Neuronal stem cell (in vitro differentiated cells): Measurements from ENCODE around the gene SCAF4.

Experiments used
- DNase-seq: peaks from one replicate; pipeline ENCODE4 v3.0.0-alpha.2; 2013; ENCODE audit warnings: low spot score
- H2AFZ ChIP-seq: one replicate; pipeline ENCODE4 v1.6.1; 2013; ENCODE audit warnings: mild to moderate bottlenecking, low read length, inconsistent platforms
- H2AK5ac ChIP-seq: 2 replicates; pipeline ENCODE4 v1.6.1; 2013; ENCODE audit warnings: low read depth, mild to moderate bottlenecking, inconsistent platforms, low read length, moderate library complexity, mixed read lengths
- H2BK120ac ChIP-seq: 2 replicates; pipeline ENCODE4 v1.6.1; 2013; ENCODE audit warnings: low read depth, mild to moderate bottlenecking, inconsistent platforms, low read length, moderate library complexity, mixed read lengths
- H2BK12ac ChIP-seq: one replicate; pipeline ENCODE4 v1.6.1; 2013; ENCODE audit warnings: low read length, inconsistent platforms
- H2BK15ac ChIP-seq: 2 replicates; pipeline ENCODE4 v1.6.1; 2013; ENCODE audit warnings: mild to moderate bottlenecking, low read length, inconsistent platforms, mixed read lengths
- H2BK5ac ChIP-seq: one replicate; pipeline ENCODE4 v1.6.1; 2013; ENCODE audit warnings: inconsistent platforms, mild to moderate bottlenecking, low read length, moderate library complexity
- H3K14ac ChIP-seq: one replicate; pipeline ENCODE4 v1.6.1; 2013; ENCODE audit warnings: low read length, inconsistent platforms
- H3K18ac ChIP-seq: 2 replicates; pipeline ENCODE4 v1.6.1; 2013; ENCODE audit warnings: low read length, inconsistent platforms
- H3K23ac ChIP-seq: 2 replicates; pipeline ENCODE4 v1.6.1; 2013; ENCODE audit warnings: low read depth, mild to moderate bottlenecking, mixed read lengths, low read length, inconsistent platforms; ENCODE audit not compliant: poor library complexity
- H3K27ac ChIP-seq: replicated peaks from 3 replicates; pipeline ENCODE4 v1.5.1; 2013; ENCODE audit warnings: low read length, inconsistent platforms
- H3K27me3 ChIP-seq, 3 experiments: 2 replicates each; pipeline ENCODE4 v1.6.1; 2013; ENCODE audit warnings: low read length in 3 of 3, mild to moderate bottlenecking in 2 of 3, inconsistent platforms in 1 of 3, low read depth in 1 of 3, mixed read lengths in 1 of 3, moderate library complexity in 1 of 3; ENCODE audit not compliant: control insufficient read depth in 3 of 3, insufficient read depth in 3 of 3
- H3K36me3 ChIP-seq, 2 donors: replicated peaks in 1 of 2; 2 replicates each; pipeline ENCODE4 v1.6.1; 2013; ENCODE audit warnings: low read length in 2 of 2; ENCODE audit not compliant: control insufficient read depth in 2 of 2, insufficient read depth in 2 of 2
- H3K4ac ChIP-seq: 2 replicates; pipeline ENCODE4 v1.6.1; 2013; ENCODE audit warnings: inconsistent platforms, mild to moderate bottlenecking, low read length, moderate library complexity
- H3K4me1 ChIP-seq, 2 donors: 1 replicate in 1 of 2; 2 replicates in 1 of 2; pipeline ENCODE4 v1.6.1; 2013; ENCODE audit warnings: low read length in 2 of 2, low read depth in 1 of 2; ENCODE audit not compliant: control insufficient read depth in 2 of 2, insufficient read depth in 1 of 2
- H3K4me2 ChIP-seq: one replicate; pipeline ENCODE4 v1.6.1; 2013; ENCODE audit warnings: mild to moderate bottlenecking, low read length, inconsistent platforms; ENCODE audit not compliant: insufficient read depth, poor library complexity, severe bottlenecking
- H3K4me3 ChIP-seq, 2 donors: 2 replicates each; pipeline ENCODE4 v1.5.1; 2013; ENCODE audit warnings: low read length in 2 of 2, mild to moderate bottlenecking in 2 of 2, inconsistent platforms in 1 of 2, moderate library complexity in 1 of 2
- H3K79me1 ChIP-seq: one replicate; pipeline ENCODE4 v1.6.1; 2013; ENCODE audit warnings: low read depth, mild to moderate bottlenecking, inconsistent platforms, low read length, moderate library complexity
- H3K9ac ChIP-seq: one replicate; pipeline ENCODE4 v1.6.1; 2013; ENCODE audit warnings: mild to moderate bottlenecking, low read depth, low read length, inconsistent platforms; ENCODE audit not compliant: poor library complexity
- H3K9me3 ChIP-seq, 2 donors: replicated peaks in 1 of 2; 2 replicates each; pipeline versions ENCODE3 to v1.6.1; 2013; ENCODE audit warnings: low read length in 2 of 2, mild to moderate bottlenecking in 2 of 2, inconsistent platforms in 1 of 2, low read depth in 1 of 2, mixed read lengths in 1 of 2, moderate library complexity in 1 of 2; ENCODE audit not compliant: control insufficient read depth in 2 of 2, insufficient read depth in 1 of 2
- H4K8ac ChIP-seq: one replicate; pipeline ENCODE4 v1.6.1; 2013; ENCODE audit warnings: low read depth, mild to moderate bottlenecking, inconsistent platforms, low read length, moderate library complexity
- H4K91ac ChIP-seq: one replicate; pipeline ENCODE4 v1.6.1; 2013; ENCODE audit warnings: low read length, low read depth, mild to moderate bottlenecking, inconsistent platforms; ENCODE audit not compliant: poor library complexity
- whole genome bisulfite sequencing, 2 donors: extraction: QIAGEN DNeasy Blood & Tissue Kit; methylation state at CpG; one replicate each; pipeline ENCODE4 v1.1.7; 2013; ENCODE audit warnings: missing lambda C conversion rate in 2 of 2, mixed read lengths in 1 of 2; ENCODE audit not compliant: insufficient read length in 2 of 2, insufficient replicate concordance in 1 of 2; ENCODE audit errors: extremely low coverage in 2 of 2; 5-methylcytosine and 5-hydroxymethylcytosine counted together

SCAF4 gene

GRCh38 chr21:31774031-31774430, 42.1 kb upstream of the SCAF4 start:
- Histone ChIP-seq H2AK5ac (no peak overlapping the region), H3K18ac (no peak overlapping the region), H3K4ac (no peak overlapping the region), H3K9me3 (no peaks in the 10 kb centered on the region), H3K79me1 (no peaks in the 10 kb centered on the region), H3K27ac (no peak overlapping the region), H2BK12ac (no peak overlapping the region), H3K9ac (no peak overlapping the region), H3K27me3 (peaks cover 0 to 4% (median 2%) of the 10 kb centered on the region in 3 experiments), H2BK120ac (no peak overlapping the region), H2BK15ac (no peak overlapping the region), H3K4me2 (no peak overlapping the region), H4K91ac (no peak overlapping the region), H3K4me3 (no peak overlapping the region), H2BK5ac (no peak overlapping the region), H3K23ac (no peak overlapping the region), H3K14ac (no peak overlapping the region), H3K4me1 (no peaks in the 10 kb centered on the region), H4K8ac (no peak overlapping the region), H3K36me3 (peaks cover 0 to 2% of the 10 kb centered on the region in 2 donors), H2AFZ (no peak overlapping the region)
- no CpG with 5 or more reads among the region's 1 CpG for WGBS, 2 donors
- DNase-seq, result no peak

- Histone ChIP-seq H3K27ac (no peak overlapping the region), H3K4me2 (no peak overlapping the region)
These were observed 41.0 kb upstream of the SCAF4 start for GRCh38 chr21:31772674-31773555.

GRCh38 chr21:31771685-31772084, 39.8 kb upstream of the SCAF4 start:
- no peak overlapping the region for H3K9ac ChIP-seq
- no peak overlapping the region for H3K14ac ChIP-seq
- peaks cover 0 to 5% of the 10 kb centered on the region in 2 donors for H3K9me3 ChIP-seq
- no peak overlapping the region for H2AK5ac ChIP-seq
- H2BK5ac ChIP-seq, result no peak overlapping the region
- no peak overlapping the region for H3K23ac ChIP-seq
- no peak overlapping the region for H2BK120ac ChIP-seq
- no peak overlapping the region for H3K4me3 ChIP-seq
- H3K4me2 ChIP-seq, result no peak overlapping the region
- no peak overlapping the region for H3K27ac ChIP-seq
- DNase-seq, result no peak
- H3K4me1 ChIP-seq, result no peaks in the 10 kb centered on the region
- peaks cover 0 to 2% of the 10 kb centered on the region in 2 donors for H3K36me3 ChIP-seq
- H2AFZ ChIP-seq, result no peak overlapping the region
- no peaks in the 10 kb centered on the region for H3K79me1 ChIP-seq
- no peak overlapping the region for H2BK12ac ChIP-seq
- peaks cover 0 to 2% (median 0%) of the 10 kb centered on the region in 3 experiments for H3K27me3 ChIP-seq
- no peak overlapping the region for H2BK15ac ChIP-seq
- no peak overlapping the region for H3K18ac ChIP-seq
- no peak overlapping the region for H3K4ac ChIP-seq
- WGBS, 2 donors, result no CpG with 5 or more reads among the region's 3 CpGs
- no peak overlapping the region for H4K91ac ChIP-seq
- no peak overlapping the region for H4K8ac ChIP-seq

More at GRCh38 chr21:31772674-31773555, 41.0 kb upstream of the SCAF4 start:
- Histone ChIP-seq H3K9ac (no peak overlapping the region), H3K23ac (no peak overlapping the region), H2BK5ac (no peak overlapping the region), H2BK15ac (no peak overlapping the region), H2BK12ac (no peak overlapping the region), H3K27me3 (peaks cover 0 to 2% (median 0%) of the 10 kb centered on the region in 3 experiments), H3K36me3 (peaks cover 0 to 2% of the 10 kb centered on the region in 2 donors), H2AK5ac (no peak overlapping the region), H3K4me3 (no peak overlapping the region), H4K8ac (no peak overlapping the region), H3K14ac (no peak overlapping the region), H3K9me3 (no peaks in the 10 kb centered on the region), H4K91ac (no peak overlapping the region), H3K79me1 (no peaks in the 10 kb centered on the region), H2BK120ac (no peak overlapping the region), H2AFZ (no peak overlapping the region), H3K18ac (no peak overlapping the region), H3K4ac (no peak overlapping the region), H3K4me1 (no peaks in the 10 kb centered on the region)
- no CpG with 5 or more reads among the region's 5 CpGs for WGBS, 2 donors
- no peak for DNase-seq

GRCh38 chr21:31768710-31769109, 36.8 kb upstream of the SCAF4 start:
- H3K79me1 ChIP-seq, result no peaks in the 10 kb centered on the region
- peaks cover 0 to 2% (median 0%) of the 10 kb centered on the region in 3 experiments for H3K27me3 ChIP-seq
- H2BK120ac ChIP-seq, result no peak overlapping the region
- H2AFZ ChIP-seq, result no peak overlapping the region
- peaks cover 0 to 11% of the 10 kb centered on the region in 2 donors for H3K9me3 ChIP-seq
- no peak overlapping the region for H4K8ac ChIP-seq
- no peak overlapping the region for H2BK12ac ChIP-seq
- H2BK5ac ChIP-seq, result no peak overlapping the region
- H4K91ac ChIP-seq, result no peak overlapping the region
- H3K14ac ChIP-seq, result no peak overlapping the region
- no peak overlapping the region for H3K4me2 ChIP-seq
- no peak for DNase-seq
- no peak overlapping the region for H3K9ac ChIP-seq
- peaks cover 0 to 2% of the 10 kb centered on the region in 2 donors for H3K36me3 ChIP-seq
- no peak overlapping the region for H3K18ac ChIP-seq
- no peak overlapping the region for H3K4ac ChIP-seq
- no peak overlapping the region for H2AK5ac ChIP-seq
- no peak overlapping the region for H3K4me3 ChIP-seq
- no CpG with 5 or more reads among the region's 1 CpG for WGBS, 2 donors
- no peaks in the 10 kb centered on the region for H3K4me1 ChIP-seq
- H3K23ac ChIP-seq, result no peak overlapping the region
- H2BK15ac ChIP-seq, result no peak overlapping the region
- no peak overlapping the region for H3K27ac ChIP-seq
